ENCODE results near the gene KLF16.
"Not testable (repeated sequence)": the region's sequence is repeated elsewhere in the genome, so short reads cannot be mapped to it uniquely, and the experiment has no call there.

KLF16 gene

GRCh38 chr19:1876496-1877279 is 13.3 kb upstream of the KLF16 start:
- peak; percentile 59 for TF ChIP-seq CTCF (IDR thresholded peaks at IDR 0.05; ENCODE audit: low read depth, low read length)
- Histone ChIP-seq H3K27ac (peak overlapping the region; percentile 84), H3K4me3 (ENCODE audit: low read depth, low read length) (peak overlapping the region; percentile 62), H3K36me3 (peaks cover 11% of the 10 kb centered on the region)
- not testable (repeated sequence) for H3K9me3 ChIP-seq (ENCODE audit: severe bottlenecking); DNase-seq; H3K27me3 ChIP-seq (ENCODE audit: insufficient read depth, low read depth, severe bottlenecking)

GRCh38 chr19:1875646-1876495 is 12.5 kb upstream of the KLF16 start:
- no peak for TF ChIP-seq CTCF (IDR thresholded peaks at IDR 0.05; ENCODE audit: low read depth, low read length)
- H3K27ac ChIP-seq: peak overlapping the region; percentile 84
- no peaks in the 10 kb centered on the region for H3K27me3 ChIP-seq (ENCODE audit: insufficient read depth, low read depth, severe bottlenecking)
- DNase-seq: peak; percentile 92
- no peaks in the 10 kb centered on the region for H3K9me3 ChIP-seq (ENCODE audit: severe bottlenecking)
- H3K36me3 ChIP-seq: peaks cover 11% of the 10 kb centered on the region
- H3K4me3 ChIP-seq (ENCODE audit: low read depth, low read length): peak overlapping the region; percentile 62

GRCh38 chr19:1875265-1875645 is 11.9 kb upstream of the KLF16 start:
- DNase-seq; H3K27me3 ChIP-seq (ENCODE audit: insufficient read depth, low read depth, severe bottlenecking); H3K9me3 ChIP-seq (ENCODE audit: severe bottlenecking): not testable (repeated sequence)
- Histone ChIP-seq H3K4me3 (ENCODE audit: low read depth, low read length) (peak overlapping the region; percentile 62), H3K27ac (peak overlapping the region; percentile 84), H3K36me3 (peaks cover 11% of the 10 kb centered on the region)

GRCh38 chr19:1874554-1875185 is 11.3 kb upstream of the KLF16 start:
- DNase-seq: no peak
- Histone ChIP-seq H3K9me3 (ENCODE audit: severe bottlenecking) (no peaks in the 10 kb centered on the region), H3K36me3 (peaks cover 11% of the 10 kb centered on the region), H3K4me3 (ENCODE audit: low read depth, low read length) (peak overlapping the region; percentile 62), H3K27ac (no peak overlapping the region), H3K27me3 (ENCODE audit: insufficient read depth, low read depth, severe bottlenecking) (no peaks in the 10 kb centered on the region)
- no peak for TF ChIP-seq CTCF (IDR thresholded peaks at IDR 0.05; ENCODE audit: low read depth, low read length)

- Histone ChIP-seq H3K9me3 (ENCODE audit: severe bottlenecking) (no peaks in the 10 kb centered on the region), H3K36me3 (peaks cover 11% of the 10 kb centered on the region), H3K27ac (no peak overlapping the region), H3K27me3 (ENCODE audit: insufficient read depth, low read depth, severe bottlenecking) (no peaks in the 10 kb centered on the region), H3K4me3 (ENCODE audit: low read depth, low read length) (no peak overlapping the region)
- no peak for DNase-seq
- TF ChIP-seq CTCF (IDR thresholded peaks at IDR 0.05; ENCODE audit: low read depth, low read length): no peak
These were observed 10.4 kb upstream of the KLF16 start for GRCh38 chr19:1873524-1874473.

Measured in WERI-Rb-1 (cell line).